ENCODE results near the gene DPP6.
A peak's percentile ranks its signal among the peaks of the same experiment; 100 is the strongest.

The DPP6 gene

DNA sequence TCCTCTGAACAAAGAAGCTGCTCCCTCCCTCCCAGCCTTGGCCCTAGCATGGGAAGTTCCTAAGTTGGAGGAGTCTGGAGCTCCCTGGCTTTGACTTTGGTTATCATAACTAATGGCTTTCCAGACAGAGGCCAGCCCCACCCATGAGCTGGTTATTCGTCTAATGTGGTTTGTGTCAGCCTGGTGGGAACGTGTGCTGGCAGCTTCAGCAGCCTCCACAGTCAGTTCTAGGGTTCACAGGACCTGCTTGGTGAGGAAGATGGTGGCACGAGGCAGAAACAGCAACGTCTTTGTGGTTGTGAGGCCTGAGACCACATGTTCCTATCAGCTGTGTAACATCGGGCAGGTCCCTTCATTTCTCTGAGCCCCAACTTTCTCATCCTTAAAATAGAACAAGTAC lies 847.7 kb downstream of the DPP6 start:
- no peak for DNase-seq

DNA sequence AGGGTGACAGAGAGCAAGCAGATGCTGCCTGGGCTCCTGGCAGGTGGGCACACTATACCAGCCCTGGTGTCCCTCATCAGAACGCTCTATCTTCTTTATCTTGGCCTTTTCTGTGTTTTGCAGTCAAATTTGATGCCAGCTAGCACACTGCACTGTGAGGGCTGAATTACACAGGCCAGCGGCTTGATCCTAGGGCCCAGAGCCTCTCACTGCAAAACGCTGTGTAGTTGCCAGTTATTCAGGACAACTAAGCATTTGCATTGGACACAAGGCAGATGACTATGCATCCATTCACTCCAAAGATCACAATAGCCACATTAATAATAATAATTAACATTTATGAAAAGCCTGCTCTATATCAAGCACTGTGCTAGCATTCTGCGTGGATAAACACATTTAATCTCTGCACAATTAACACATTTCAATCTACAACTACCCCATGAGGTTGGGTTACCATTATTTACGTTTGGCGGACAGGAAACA lies 850.4 kb downstream of the DPP6 start:
- DNase-seq = no peak

DNA sequence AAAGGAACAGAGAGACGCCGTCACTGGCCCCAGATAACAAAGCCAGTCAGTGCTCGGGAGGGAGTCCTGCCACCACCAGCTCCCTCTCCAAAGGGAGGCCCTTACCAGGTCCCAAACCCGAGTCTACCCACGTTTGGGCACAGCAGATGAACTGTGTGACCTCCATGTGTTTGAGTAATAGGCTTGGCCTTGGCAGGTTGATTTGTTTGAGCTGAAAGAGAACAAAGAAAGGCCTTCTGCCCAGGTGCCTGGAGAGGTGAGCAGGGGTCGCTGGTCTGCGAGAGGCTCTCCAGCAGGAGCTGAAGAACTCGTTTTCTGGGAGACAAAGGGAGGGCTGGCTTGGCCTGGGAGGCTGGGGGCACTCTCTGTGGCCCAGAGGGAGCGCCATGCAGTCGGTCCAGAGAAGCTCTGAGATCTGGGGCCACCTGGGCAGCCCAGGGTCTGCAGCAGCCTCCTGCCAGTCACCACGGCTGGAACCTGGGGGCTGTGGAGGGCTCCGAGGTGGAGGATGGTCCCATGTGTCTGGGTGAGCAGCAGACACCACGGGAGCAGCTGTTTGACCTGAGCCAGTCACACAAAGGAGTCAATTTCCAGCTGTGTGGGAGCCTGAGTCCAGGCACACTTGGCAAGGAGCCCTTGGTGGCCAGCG lies 851.0 kb downstream of the DPP6 start:
- no peak for DNase-seq

DNA sequence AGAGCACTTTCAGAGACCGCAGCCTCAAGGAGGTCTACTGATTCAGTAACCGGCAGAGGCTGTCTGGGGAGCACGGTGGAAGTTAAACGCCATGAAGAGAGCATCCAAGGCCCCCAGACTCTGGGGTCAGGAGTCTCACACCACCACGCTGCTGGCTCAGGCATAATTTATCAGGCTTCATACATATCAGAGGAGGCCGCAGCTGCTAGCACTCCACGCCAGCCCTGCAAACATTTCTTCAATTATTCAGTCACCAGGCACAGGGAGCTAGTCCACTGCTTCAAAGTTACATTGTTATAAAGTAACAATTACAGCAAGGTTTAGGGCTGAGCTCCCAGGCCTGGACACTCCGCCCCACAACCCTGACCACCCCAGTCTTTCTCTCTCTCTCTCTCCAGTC lies 852.9 kb downstream of the DPP6 start:
- no peak for DNase-seq

GRCh38 chr7:154905615-154906014 lies 853.4 kb downstream of the DPP6 start:
- no peak for DNase-seq

- no peak for DNase-seq
Observed at GRCh38 chr7:154906201-154906600, 854.0 kb downstream of the DPP6 start.

DNA sequence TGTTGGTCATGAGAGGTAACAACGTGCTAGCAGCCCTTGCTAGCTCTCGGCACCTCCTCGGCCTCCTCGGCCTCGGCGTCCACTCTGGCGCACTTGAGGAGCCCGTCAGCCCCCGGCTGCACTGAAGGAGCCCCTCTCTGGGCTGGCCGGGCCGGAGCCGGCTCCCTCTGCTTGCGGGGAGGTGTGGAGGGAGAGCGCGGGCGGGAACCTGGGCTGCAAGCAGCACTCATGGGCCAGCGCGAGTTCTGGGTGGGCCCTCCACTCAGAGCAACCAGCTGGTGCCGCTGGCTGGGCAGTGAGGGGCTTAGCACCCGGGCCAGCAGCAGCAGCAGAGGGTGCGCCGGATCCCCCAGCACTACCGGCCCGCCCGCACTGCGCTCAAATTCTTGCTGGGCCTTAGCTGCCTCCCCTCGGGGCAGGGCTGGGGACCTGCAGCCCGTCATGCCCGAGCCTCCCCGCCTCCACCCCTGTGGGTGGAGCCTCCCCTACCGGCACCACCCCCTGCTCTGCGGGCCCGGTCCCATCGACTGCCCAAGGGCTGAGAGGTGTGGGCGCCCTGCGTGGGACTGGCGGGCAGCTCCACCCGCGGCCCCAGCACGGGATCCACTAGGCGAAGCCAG lies 854.6 kb downstream of the DPP6 start:
- no peak for DNase-seq

DNA sequence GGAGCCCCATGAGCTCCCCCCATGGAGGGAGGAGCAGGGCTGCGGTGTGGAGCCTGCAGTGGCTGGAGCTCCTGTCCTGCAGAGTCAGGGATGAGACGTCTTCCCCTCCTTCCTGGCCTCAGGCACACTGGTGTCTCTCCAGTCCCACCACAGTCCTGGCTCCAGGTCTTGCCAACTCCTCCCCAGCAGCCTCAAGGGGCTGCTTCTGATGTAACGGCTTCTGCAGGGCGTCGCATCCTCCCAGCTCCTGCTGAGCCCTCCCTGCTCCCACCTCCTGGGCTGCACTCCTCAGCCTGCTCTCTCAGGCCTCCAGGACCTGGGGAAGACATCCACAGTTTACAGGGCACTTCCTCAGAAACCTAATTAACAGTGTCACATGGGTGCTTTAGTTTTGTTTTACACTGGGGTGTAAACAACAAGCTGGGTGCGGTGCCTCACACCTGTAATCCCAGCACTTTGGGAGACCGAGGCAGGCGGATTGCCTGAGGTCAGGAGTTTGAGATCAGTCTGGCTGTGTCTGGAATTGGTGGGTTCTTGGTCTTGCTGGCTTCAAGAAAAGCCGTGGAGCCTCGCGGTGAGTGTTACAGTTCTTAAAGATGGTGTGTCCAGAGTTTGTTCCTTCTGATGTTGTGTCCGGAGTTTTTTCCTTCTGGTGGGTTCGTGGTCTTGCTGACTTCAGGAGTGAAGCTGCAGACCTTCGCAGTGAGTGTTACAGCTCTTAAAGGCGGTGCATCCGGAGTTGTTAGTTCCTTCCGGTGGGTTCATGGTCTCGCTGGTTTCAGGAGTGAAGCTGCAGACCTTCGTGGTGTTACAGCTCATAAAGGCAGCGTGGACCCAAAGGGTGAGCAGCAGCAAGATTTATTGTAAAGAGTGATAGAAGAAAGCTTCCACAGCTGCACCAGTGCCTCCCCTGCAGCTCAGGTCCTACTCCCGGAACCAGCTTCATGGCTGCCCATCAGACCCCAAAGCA lies 855.7 kb downstream of the DPP6 start:
- DNase-seq = no peak

GRCh38 chr7:154909241-154910105 lies 857.3 kb downstream of the DPP6 start:
- no peak for DNase-seq

DNA sequence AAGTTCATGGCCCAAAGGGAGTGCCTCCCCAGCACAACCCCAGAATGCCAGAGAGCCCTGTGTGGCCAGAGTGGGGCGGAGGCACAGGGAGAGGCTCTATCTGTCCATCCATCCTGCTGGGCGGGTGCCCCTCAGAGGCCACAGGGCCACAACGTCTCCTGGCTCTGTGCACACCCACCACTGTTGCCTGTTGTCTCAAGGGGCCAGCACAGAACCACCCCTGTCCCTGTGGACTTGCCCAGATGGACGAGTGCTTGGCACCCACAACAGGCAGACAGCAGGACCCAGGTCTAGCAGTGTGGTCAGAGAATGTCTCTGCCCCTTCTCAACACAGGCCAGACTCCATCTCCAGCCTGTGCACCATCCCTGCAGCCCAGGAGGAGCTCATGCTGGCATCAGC lies 857.9 kb downstream of the DPP6 start:
- DNase-seq = no peak

GRCh38 chr7:154910977-154911376 lies 858.8 kb downstream of the DPP6 start:
- DNase-seq = no peak

- no peak for DNase-seq
Observed at GRCh38 chr7:154911411-154911810, 859.2 kb downstream of the DPP6 start.

DNA sequence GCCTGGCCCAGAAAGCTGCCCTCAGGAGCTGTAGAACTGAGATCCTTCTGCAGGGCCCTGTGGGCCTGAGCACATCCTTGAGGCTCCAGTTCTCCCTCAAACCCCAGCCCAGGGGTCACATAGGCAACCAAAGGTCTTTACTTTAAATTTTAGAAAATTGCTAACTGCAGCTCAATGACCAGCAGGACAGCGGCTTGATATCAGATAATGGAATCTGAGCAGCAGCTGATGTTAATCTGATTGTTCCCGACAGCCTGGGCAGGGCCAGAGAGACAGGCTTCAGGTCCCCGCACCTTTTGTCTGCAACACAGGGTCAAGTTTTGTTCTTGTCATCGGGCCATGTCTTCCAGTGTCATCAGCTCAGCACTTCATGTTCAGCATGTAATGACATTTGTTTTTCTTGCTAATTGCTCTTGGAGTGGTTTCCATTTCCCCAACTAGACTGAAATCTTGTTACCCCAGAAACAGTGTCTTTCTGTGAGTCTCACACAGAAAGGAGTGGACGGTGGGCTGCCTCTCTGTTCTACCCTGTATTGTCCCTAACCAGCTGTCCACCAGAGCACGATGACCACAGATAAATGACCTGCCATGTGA lies 859.8 kb downstream of the DPP6 start:
- no peak for DNase-seq

DNA sequence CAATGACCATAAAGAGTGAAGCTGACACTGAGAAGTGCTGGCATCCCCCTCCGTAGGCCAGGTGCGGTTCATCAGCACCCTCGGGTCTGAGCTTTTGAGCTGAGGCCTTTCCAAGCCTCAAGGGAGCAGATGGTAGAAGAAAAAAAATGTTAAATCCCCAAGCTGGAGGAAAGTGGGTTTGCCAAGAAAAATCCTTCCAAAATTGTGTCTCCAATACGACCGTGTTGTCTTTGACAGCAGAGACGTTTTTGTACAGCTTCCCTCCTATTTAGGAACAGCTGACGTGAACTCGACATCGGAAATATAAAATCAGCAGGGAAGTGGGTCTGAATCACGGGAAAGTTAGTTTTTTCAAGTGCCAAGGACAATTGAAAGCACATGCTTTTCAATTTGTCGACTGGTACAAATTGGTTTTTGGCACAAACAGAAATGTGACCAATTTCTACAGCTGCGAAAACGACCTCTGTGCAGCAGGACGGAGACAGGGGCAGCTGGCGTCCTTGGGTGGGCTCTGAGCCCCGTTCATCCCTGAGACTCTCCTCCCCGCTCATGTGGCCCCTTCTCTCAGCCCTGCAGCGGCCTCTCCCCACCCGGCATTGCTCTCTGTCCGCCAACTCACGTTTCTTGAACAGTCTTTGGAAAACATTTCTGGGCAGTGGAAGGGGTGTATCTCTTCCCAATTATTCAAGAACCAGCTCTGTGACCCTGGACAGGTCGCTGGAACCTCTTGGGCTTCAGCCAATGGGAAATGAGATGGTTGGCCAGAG lies 860.9 kb downstream of the DPP6 start:
- no peak for DNase-seq

- peak; percentile 82 for DNase-seq
Observed at GRCh38 chr7:154913638-154914307, 861.6 kb downstream of the DPP6 start.

- DNase-seq = no peak
Observed at GRCh38 chr7:154914308-154914995, 862.3 kb downstream of the DPP6 start.

DNA sequence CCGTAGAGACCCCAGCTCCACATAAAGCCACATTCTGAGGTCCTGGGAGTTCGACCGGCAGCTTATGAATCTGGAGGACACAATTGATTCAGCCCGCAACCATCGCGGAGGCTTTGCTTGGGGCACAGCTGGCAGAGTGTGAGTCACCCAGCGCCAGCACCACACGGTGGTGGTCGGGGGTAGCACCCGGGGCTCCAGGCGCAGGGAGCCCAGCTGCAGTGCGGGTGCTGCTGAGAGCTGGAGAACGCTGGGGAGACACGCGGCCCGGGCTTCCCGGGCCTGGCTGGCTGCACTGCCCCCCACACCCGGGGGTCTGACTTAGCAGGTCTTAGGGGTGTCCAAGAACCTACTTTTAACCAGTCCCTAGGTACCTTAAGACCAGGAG lies 862.8 kb downstream of the DPP6 start:
- DNase-seq = no peak

DNA sequence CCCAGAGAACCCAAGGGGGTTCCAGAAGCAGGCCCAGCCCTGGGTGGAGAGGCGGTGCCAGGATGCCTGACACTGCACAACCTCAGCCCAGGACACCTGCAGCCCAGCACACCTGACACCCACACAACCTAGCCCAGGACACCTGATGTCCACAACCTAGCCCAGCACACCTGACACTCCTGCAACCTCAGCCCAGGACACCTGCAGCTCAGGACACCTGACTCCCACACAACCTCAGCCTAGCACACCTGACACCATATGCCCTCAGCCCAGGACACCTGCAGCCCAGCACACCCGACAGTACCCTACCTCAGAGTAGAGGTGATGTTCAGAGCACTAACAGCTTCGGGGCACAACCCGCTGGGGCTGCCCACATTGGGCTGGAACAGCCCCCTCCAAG lies 863.4 kb downstream of the DPP6 start:
- DNase-seq = no peak

GRCh38 chr7:154916381-154916780 lies 864.2 kb downstream of the DPP6 start:
- DNase-seq = no peak

All from effector CD8-positive, alpha-beta T cell (primary cell).